NCI-H187 (cell line): ENCODE data around the gene PRKAR1A.
"Not testable (repeated sequence)": the region's sequence is repeated elsewhere in the genome, so short reads cannot be mapped to it uniquely, and the experiment has no call there.

Experiments used
- DNase-seq, 2 experiments: peaks; one replicate each; lab custom pipeline; 2025; lab: John Stamatoyannopoulos, UW

The PRKAR1A gene

GRCh38 chr17:68511671-68512246 is 471 bp upstream of the PRKAR1A start:
- DNase-seq, result peak in 1 of 2 experiments; percentile 19

GRCh38 chr17:68512960-68513474 is 787 bp downstream of the PRKAR1A start:
- peak; percentile 24 to 73 for DNase-seq

GRCh38 chr17:68513932-68514331 is 1.7 kb downstream of the PRKAR1A start:
- no peak for DNase-seq

GRCh38 chr17:68514831-68515635 is 2.8 kb downstream of the PRKAR1A start:
- DNase-seq, result no peak

DNA sequence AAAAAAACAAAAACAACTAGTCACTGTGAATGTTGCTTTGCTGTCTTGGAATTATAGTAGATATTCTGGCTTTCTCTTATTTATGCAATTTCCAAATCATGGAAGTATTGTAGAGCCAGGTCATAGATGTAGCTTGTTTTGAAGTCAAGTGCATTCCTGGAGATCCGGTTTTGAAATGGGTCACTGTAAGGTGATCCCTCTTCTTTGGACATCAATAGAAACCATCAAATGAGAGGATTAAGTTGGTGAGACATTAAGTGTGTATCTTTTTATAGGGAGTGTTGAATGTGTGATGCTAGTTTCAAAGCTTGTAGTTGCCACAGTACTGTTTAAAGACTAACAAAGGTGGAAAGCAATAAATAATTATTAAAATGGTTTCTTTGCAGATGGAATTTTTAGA is 4.5 kb downstream of the PRKAR1A start:
- no peak for DNase-seq

DNA sequence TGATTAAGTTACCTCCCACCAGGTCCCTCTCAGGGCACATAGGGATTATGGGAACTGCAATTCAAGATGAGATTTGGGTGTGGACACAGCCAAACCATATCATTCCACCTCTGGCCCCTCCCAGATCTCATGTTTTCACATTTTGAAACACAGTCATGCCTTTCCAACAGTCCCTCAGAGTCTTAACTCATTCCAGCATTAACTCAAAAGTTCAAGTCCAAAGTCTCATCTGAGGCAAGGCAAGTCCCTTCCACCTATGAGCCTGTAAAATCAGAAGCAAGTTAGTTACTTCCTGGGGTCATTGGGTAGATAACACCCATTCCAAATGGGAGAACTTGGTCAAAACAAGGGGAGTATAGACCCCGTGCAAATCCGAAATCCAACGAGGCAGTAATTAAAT is 5.4 kb downstream of the PRKAR1A start:
- DNase-seq, result not testable (repeated sequence)

- no peak for DNase-seq
Observed at GRCh38 chr17:68518063-68518815, 6.0 kb downstream of the PRKAR1A start.

DNA sequence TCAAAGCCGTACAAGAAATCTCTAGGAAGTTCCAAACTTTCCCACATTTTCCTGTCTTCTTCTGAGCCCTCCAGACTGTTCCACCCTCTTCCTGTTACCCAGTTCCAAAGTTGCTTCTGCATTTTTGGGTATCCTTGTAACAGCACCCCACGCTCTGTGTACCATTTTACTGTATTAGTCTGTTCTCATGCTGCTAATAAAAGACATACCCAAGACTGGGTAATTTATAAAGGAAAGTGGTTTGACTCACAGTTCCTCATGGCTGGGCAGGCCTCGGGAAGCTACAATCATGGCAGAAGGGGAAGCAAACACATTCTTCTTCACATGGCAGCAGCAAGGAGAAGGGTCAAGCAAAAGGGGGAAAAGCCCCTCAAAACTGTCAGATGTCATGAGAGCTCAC is 6.8 kb downstream of the PRKAR1A start:
- DNase-seq, result not testable (repeated sequence)

- no peak for DNase-seq
Observed at GRCh38 chr17:68519911-68520310, 7.7 kb downstream of the PRKAR1A start.

DNA sequence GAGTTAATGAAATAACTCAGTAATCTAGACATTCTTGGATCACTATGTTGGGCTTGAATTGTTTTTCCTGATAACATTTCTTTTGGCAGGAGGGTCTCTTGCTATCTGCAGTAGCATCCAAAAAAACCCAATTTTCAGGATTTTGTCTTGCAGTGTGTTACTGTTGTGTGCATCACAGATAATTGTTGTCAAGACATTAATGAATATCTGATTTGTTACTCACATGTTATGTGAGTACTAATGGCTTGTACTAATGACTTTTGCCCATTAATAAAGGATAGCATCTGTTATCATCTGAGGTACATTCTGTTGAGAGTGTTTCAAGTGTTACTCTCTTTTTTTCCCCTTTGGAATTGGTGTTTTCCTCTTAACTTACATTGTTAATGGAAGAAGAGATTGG is 10.0 kb downstream of the PRKAR1A start:
- no peak for DNase-seq

- DNase-seq, result no peak
Observed at GRCh38 chr17:68526548-68526947, 14.3 kb downstream of the PRKAR1A start.

- no peak for DNase-seq
Observed at GRCh38 chr17:68527314-68527713, 15.1 kb downstream of the PRKAR1A start.

GRCh38 chr17:68531252-68531651 is 19.0 kb downstream of the PRKAR1A start:
- DNase-seq, result no peak

- DNase-seq, result no peak
Observed at GRCh38 chr17:68532826-68533225, 20.6 kb downstream of the PRKAR1A start.

- DNase-seq, result no peak
Observed at GRCh38 chr17:68533887-68534694, 21.9 kb downstream of the PRKAR1A start.

- no peak for DNase-seq
Observed at GRCh38 chr17:68534695-68535088, 22.5 kb downstream of the PRKAR1A start.

- no peak for DNase-seq
Observed at GRCh38 chr17:68535922-68536321, 23.7 kb downstream of the PRKAR1A start.

- DNase-seq, result peak in 1 of 2 experiments; percentile 41
Observed at GRCh38 chr17:68539548-68540467, 27.6 kb downstream of the PRKAR1A start.

- DNase-seq, result no peak
Observed at GRCh38 chr17:68540981-68541380, 28.8 kb downstream of the PRKAR1A start.

- DNase-seq, result no peak
Observed at GRCh38 chr17:68541816-68542215, 29.6 kb downstream of the PRKAR1A start.
